ENCODE data around the gene ETDC. TPM values are rescaled to one million over a fixed set of nuclear protein-coding genes. Genes with fewer than 3 reads are reported as not detected.
"Not testable (repeated sequence)": the region's sequence is repeated elsewhere in the genome, so short reads cannot be mapped to it uniquely, and the experiment has no call there.

ETDC gene
- total RNA-seq, 2 donors from 2014 or later = not detected

GRCh38 chrX:135325036-135325818 is 15.9 kb downstream of the ETDC start:
- not testable (repeated sequence) for H3K27me3 Mint-ChIP-seq; H3K4me3 Mint-ChIP-seq; H3K27ac Mint-ChIP-seq; H3K9me3 Mint-ChIP-seq; H3K4me1 Mint-ChIP-seq; ATAC-seq (replicated peaks)
- H3K36me3 Mint-ChIP-seq (ENCODE audit: low read depth) = peaks cover 50% of the 10 kb centered on the region

DNA sequence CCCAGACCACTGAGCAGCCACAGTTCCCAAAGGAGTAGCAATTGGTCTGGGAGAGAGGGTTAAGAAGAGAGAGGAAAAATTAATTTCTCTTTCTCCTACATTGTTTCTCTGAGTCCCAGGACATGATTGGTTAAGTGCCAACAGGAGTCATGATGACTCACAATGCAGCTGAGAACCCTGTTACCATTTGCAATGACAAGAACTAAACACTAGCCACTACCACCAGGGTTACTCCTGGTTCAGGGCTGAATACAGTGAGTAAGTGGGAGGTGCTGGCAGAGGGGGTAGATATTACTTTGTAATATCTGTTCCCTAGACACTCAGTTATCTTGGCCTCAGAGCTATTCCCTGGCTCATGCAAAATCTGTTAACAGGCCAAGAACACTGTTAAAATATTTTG is 18.0 kb downstream of the ETDC start:
- Mint-ChIP-seq H3K27ac (no peak overlapping the region), H3K4me3 (no peak overlapping the region), H3K27me3 (no peaks in the 10 kb centered on the region), H3K9me3 (peaks cover 3% of the 10 kb centered on the region), H3K36me3 (ENCODE audit: low read depth) (peaks cover 30% of the 10 kb centered on the region), H3K4me1 (no peaks in the 10 kb centered on the region)
- no peak for ATAC-seq (replicated peaks)

DNA sequence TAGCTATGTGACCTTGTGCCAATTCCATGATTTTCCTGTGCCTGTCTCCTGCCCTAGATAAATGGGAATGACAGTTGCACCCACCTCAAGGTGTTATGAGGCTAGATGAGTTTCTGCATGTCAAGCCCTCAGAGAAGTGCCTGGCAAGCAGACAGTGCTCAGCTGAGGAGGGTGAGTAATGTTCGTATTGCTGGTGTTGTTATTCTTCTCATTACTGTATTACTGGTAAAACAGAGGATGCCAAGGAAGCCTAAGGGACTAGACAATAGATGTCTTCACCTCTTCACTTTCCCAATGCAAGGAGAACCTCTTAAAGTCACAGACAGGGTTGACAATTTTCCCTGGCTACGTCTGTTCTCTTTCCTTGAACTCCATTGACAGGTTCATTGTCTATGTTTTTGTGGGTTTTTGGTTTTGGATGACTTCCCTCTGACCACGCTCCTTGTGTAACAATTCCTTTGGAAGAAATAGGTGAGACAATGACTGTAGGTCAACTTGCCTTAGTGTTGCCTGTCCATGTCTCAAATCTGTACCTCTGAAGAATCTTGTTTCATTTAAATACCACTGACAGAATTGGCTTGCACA is 19.2 kb downstream of the ETDC start:
- H3K4me3 Mint-ChIP-seq = no peak overlapping the region
- H3K27me3 Mint-ChIP-seq = no peaks in the 10 kb centered on the region
- H3K36me3 Mint-ChIP-seq (ENCODE audit: low read depth) = peaks cover 28% of the 10 kb centered on the region
- no peak for ATAC-seq (replicated peaks)
- H3K4me1 Mint-ChIP-seq = no peaks in the 10 kb centered on the region
- no peak overlapping the region for H3K27ac Mint-ChIP-seq
- H3K9me3 Mint-ChIP-seq = no peaks in the 10 kb centered on the region

GRCh38 chrX:135330706-135331105 is 21.4 kb downstream of the ETDC start:
- ATAC-seq (replicated peaks) = no peak
- Mint-ChIP-seq H3K36me3 (ENCODE audit: low read depth) (peaks cover 26% of the 10 kb centered on the region), H3K9me3 (no peaks in the 10 kb centered on the region), H3K27me3 (no peaks in the 10 kb centered on the region), H3K27ac (no peak overlapping the region), H3K4me1 (no peaks in the 10 kb centered on the region), H3K4me3 (no peak overlapping the region)

- H3K36me3 Mint-ChIP-seq (ENCODE audit: low read depth) = peaks cover 27% of the 10 kb centered on the region
- H3K27me3 Mint-ChIP-seq = no peaks in the 10 kb centered on the region
- no peak for ATAC-seq (replicated peaks)
Observed at GRCh38 chrX:135331525-135331924, 22.2 kb downstream of the ETDC start.

DNA sequence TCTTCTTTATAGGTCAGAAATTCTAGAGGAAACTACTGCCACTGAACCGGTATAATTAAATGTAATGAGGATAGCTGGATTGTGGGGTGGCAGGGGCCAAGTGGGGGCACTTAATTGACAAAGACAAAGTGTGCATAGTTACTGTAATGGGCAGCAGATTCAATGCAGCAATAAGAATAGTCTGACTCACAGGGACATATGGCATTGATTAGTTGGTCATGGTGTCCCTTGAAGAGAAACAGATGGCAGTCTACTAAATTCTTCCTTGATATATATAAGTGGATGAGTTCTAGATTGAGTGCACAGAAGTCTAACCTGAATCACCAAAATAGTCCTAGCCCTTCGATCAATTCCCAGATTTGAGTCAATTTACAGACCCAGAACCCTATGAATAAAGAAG is 31.6 kb downstream of the ETDC start:
- H3K27me3 Mint-ChIP-seq = no peaks in the 10 kb centered on the region
- peak overlapping the region; percentile 97 for H3K4me3 Mint-ChIP-seq
- peaks cover 23% of the 10 kb centered on the region for H3K4me1 Mint-ChIP-seq
- H3K27ac Mint-ChIP-seq = no peak overlapping the region
- no peaks in the 10 kb centered on the region for H3K9me3 Mint-ChIP-seq
- ATAC-seq (replicated peaks) = no peak
- peaks cover 35% of the 10 kb centered on the region for H3K36me3 Mint-ChIP-seq (ENCODE audit: low read depth)

More at GRCh38 chrX:135331525-135331924, 22.2 kb downstream of the ETDC start:
- no peak overlapping the region for H3K27ac Mint-ChIP-seq
- H3K9me3 Mint-ChIP-seq = no peaks in the 10 kb centered on the region
- no peak overlapping the region for H3K4me3 Mint-ChIP-seq
- H3K4me1 Mint-ChIP-seq = no peaks in the 10 kb centered on the region

GRCh38 chrX:135345107-135345589 is 35.9 kb downstream of the ETDC start:
- peaks cover 5% of the 10 kb centered on the region for H3K4me1 Mint-ChIP-seq

DNA sequence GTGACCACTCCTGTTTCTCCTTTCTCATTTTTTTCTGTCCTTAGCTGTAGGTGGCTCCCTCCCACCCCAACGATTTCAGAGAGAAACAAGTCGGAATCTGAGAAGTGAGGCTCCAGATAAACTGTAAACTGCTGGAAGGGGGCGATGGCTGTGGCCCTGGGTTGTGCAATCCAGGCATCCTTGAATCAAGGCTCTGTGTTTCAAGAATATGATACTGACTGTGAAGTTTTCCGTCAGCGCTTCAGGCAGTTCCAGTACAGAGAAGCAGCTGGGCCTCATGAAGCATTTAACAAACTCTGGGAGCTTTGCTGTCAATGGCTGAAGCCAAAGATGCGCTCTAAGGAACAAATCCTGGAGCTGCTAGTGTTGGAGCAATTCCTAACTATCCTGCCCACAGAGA is 37.7 kb downstream of the ETDC start:
- H3K36me3 Mint-ChIP-seq (ENCODE audit: low read depth) = peaks cover 19% of the 10 kb centered on the region
- H3K4me3 Mint-ChIP-seq = no peak overlapping the region
- H3K4me1 Mint-ChIP-seq = peaks cover 5% of the 10 kb centered on the region
- H3K9me3 Mint-ChIP-seq = no peaks in the 10 kb centered on the region
- no peak for ATAC-seq (replicated peaks)
- no peaks in the 10 kb centered on the region for H3K27me3 Mint-ChIP-seq
- H3K27ac Mint-ChIP-seq = no peak overlapping the region

More at GRCh38 chrX:135345107-135345589, 35.9 kb downstream of the ETDC start:
- H3K36me3 Mint-ChIP-seq (ENCODE audit: low read depth) = peaks cover 23% of the 10 kb centered on the region
- no peaks in the 10 kb centered on the region for H3K9me3 Mint-ChIP-seq
- no peak for ATAC-seq (replicated peaks)
- H3K4me3 Mint-ChIP-seq = peak overlapping the region; percentile 97
- H3K27me3 Mint-ChIP-seq = no peaks in the 10 kb centered on the region
- peak overlapping the region; percentile 87 for H3K27ac Mint-ChIP-seq

DNA sequence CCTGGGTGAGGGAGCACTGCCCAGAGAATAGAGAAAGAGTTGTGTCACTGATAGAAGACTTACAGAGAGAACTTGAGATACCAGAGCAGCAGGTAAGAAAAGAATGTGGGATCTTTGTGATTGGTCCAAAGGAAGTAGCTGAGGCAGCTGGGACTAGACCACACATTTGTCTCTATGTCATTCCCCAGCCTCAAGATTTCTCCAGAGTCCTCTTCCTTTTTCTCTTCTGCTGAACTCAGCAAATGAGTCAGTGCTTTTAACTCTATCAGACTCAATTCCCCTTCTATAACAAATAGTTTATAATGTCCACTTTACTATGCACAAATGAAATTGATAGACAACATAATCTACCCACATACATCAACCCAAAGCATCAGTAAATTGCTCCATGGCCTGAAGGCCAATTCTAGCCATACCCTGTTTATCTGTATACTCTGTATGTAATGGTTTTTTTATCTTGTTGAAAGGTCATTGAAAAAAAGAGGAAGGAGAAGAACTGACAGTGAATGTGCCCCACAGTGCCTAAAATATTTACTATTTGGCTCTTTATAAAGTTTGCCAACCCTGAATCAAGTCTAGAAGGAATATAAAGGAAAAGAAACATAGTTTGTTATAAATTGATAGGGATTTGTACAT is 38.2 kb downstream of the ETDC start:
- no peak overlapping the region for H3K27ac Mint-ChIP-seq
- ATAC-seq (replicated peaks) = no peak
- no peaks in the 10 kb centered on the region for H3K27me3 Mint-ChIP-seq
- H3K9me3 Mint-ChIP-seq = no peaks in the 10 kb centered on the region
- no peak overlapping the region for H3K4me3 Mint-ChIP-seq
- H3K36me3 Mint-ChIP-seq (ENCODE audit: low read depth) = peaks cover 19% of the 10 kb centered on the region
- peaks cover 5% of the 10 kb centered on the region for H3K4me1 Mint-ChIP-seq

- no peaks in the 10 kb centered on the region for H3K9me3 Mint-ChIP-seq
- H3K27ac Mint-ChIP-seq = no peak overlapping the region
Observed at GRCh38 chrX:135354288-135354687, 45.0 kb downstream of the ETDC start.

More at GRCh38 chrX:135354288-135354687, 45.0 kb downstream of the ETDC start:
- no peak overlapping the region for H3K4me3 Mint-ChIP-seq
- no peaks in the 10 kb centered on the region for H3K4me1 Mint-ChIP-seq
- H3K27me3 Mint-ChIP-seq = no peaks in the 10 kb centered on the region
- peaks cover 19% of the 10 kb centered on the region for H3K36me3 Mint-ChIP-seq (ENCODE audit: low read depth)
- no peak for ATAC-seq (replicated peaks)

Other genes with a start within 250 kb of the ETDC start
- under 1 TPM in 1 of 2 donors, not detected in 1; 0.13 TPM for gene SMIM10L2B, start 210.8 kb upstream of the ETDC start, total RNA-seq
- gene ETDB, start 189.0 kb upstream of the ETDC start, total RNA-seq = not detected
- not detected for gene CT55, start 138.1 kb upstream of the ETDC start, total RNA-seq
- gene ETDA, start 57.4 kb upstream of the ETDC start, total RNA-seq = not detected
- gene ZNF75D, start 34.6 kb downstream of the ETDC start, total RNA-seq = 1 to 10 TPM; 6.4 to 8.2 TPM
- gene ZNF449, start 35.3 kb downstream of the ETDC start, total RNA-seq = 1 to 10 TPM; 1.6 to 2.2 TPM
- gene SMIM10L2A, start 112.5 kb downstream of the ETDC start, total RNA-seq = under 1 TPM; 0.06 to 0.82 TPM
- gene INTS6L, start 211.2 kb downstream of the ETDC start, total RNA-seq = 10 to 100 TPM; 15.2 to 46.5 TPM